ENCODE measurements around the gene CNPY1.
A peak's percentile ranks its signal among the peaks of the same experiment; 100 is the strongest.

Gene CNPY1

DNA sequence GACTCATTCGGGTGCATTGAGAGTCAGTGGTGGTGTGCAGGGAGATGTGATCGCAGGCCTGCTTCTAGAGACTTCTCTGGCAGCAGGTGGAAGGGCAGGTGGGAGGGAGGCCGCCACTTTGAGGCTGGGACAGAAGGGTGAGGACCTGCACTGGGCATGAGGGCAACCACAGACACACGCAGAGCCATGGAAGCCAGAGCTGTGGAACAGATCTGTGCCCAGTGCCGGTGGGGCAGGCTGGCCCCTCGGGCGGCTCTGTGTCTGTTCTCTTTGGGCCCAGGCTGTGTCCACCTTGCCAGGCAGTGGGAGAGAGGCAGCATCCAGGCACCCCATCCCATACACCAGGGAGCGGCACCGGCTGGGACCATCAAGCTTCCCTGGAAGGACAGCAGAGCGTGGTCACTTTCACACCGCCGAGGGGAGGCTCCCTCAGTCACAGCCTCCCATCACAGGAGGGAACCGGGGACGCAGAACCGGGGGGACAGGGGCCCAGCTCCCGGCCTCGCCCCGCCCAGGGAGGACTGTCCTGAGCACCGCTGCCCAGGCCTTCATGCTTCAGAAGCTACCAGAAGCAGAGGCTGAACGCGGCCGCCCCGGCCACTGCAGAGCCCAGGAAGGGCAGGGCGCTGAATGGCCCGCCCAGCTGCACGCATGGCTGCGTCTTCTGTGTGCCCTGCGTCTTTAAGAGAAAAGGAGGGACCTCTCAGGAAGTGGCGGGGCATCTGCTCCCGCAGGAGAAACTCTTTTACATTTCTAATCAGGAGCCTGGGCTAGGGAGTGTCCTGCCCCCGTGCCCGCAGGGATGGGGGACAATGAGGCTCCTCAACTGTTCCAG, 56.3 kb downstream of the CNPY1 start:
- DNase-seq (ENCODE audit: low spot score): peak; percentile 76

DNA sequence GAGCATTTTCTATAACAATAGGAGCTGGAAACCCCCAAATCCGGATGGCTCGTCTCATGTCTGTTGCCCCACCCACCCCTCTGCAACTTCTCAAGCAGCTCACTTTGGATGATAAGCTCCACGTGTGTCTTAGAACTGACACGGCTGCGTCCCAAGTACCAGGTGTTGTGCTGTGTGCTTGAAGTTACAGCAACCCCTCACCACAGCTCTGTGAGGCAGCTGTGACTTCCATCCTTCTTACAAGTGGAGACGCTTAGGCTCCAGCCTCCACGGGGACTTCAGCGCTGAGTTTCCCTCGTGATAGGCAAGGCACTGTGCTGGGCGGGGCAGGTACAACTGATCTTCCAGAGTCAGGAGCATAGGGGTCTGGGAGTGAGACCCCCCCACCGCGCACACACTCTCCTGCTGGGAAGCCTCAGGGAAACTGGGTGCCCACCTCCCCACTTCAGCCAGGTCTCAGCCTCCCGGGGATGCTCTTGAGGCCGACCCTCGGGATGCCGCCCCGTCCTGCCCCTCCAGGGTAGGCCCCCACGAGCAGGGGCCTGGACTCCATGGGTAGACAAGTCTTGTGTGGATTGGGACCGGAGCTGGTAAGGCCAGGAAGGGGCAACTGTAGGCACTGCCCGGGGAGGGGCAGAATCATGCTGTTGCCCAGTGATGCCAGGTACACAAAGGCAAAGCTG, 57.1 kb downstream of the CNPY1 start:
- DNase-seq (ENCODE audit: low spot score): no peak

GRCh38 chr7:155488483-155489127, 57.8 kb downstream of the CNPY1 start:
- no peak for DNase-seq (ENCODE audit: low spot score)

GRCh38 chr7:155487509-155488482, 58.6 kb downstream of the CNPY1 start:
- DNase-seq (ENCODE audit: low spot score): no peak

DNA sequence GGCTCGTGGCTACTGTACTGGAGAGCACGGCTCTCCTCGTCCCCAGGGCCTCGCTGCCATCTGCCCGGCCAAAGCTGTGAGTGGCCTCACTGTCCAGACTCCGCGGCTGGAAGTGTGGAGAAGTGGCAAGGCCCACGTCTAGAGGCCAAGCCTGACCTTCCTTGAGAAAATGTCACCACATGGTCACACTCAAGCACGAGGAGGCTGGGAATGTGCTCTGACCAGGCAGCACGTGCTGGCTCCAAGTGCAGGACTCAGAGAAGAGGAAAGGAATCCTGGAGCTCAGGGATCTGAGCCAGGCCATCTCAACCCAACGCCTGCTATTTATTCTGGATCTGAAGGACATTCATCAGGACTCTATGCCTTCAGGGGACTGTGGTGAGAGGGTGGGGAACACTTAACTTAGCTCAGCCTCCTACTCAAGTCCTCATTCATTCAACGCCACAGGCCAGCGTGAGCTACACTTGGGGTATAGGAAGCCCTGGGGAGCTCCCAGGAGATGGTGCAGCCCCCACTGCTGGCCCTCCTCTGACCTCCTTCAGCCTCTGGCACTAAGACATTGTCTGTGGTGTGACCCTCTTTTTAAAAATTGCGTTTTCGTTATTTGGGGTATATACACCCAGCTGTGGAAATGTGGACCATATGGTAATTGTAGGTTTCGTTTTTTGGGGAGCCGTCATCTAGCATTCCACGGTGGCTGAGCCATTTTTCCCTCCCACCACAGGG, 59.4 kb downstream of the CNPY1 start:
- DNase-seq (ENCODE audit: low spot score): no peak

DNA sequence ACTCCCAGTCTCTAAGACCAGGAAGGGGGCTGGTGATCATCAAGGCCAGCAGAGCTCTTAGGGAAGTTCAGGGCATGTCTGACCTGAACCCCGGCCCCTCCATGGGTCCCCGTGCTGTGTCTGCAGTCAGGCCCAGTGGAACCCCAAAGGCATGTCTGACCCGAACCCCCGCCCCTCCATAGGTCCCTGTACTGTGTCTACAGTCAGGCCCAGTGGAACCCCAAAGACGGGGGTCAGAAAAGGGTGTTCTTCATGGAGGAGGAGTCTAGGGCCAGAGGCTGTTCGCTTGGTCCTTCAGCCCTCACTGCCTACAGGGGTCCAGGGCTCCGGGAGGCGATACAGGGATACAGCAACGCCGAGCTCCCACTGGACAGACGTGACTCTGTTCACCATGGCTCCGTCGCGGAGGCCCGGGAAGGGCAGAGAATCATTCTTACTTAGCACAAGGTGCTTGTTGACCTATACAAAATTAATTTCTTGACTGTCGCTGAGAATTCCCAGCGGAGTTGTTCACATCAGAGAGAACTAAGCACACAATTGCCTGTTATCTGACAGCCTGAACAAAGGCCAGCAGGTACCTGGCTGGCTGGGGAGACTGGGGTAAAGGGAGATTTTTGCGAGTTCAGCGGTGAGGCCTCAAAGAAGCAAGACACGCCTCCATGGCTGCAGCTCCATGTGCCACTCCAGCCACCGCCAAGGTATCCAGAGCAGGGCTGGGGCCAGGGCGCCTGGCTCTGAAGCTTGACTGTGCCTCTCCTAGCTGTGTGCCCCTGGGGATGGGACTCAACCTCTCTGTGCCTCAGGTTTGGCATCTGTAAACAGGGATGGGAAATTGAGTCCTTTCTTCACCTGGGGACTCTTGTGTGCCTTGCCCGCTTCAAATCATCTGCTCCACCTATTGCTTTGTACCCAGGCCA, 61.6 kb downstream of the CNPY1 start:
- DNase-seq (ENCODE audit: low spot score): no peak

- DNase-seq (ENCODE audit: low spot score): peak; percentile 48
Observed at GRCh38 chr7:155483868-155484325, 62.5 kb downstream of the CNPY1 start.

GRCh38 chr7:155483245-155483644, 63.1 kb downstream of the CNPY1 start:
- DNase-seq (ENCODE audit: low spot score): peak; percentile 52

GRCh38 chr7:155482511-155483183, 63.7 kb downstream of the CNPY1 start:
- peak; percentile 49 for DNase-seq (ENCODE audit: low spot score)

GRCh38 chr7:155481764-155482163, 64.6 kb downstream of the CNPY1 start:
- no peak for DNase-seq (ENCODE audit: low spot score)

DNA sequence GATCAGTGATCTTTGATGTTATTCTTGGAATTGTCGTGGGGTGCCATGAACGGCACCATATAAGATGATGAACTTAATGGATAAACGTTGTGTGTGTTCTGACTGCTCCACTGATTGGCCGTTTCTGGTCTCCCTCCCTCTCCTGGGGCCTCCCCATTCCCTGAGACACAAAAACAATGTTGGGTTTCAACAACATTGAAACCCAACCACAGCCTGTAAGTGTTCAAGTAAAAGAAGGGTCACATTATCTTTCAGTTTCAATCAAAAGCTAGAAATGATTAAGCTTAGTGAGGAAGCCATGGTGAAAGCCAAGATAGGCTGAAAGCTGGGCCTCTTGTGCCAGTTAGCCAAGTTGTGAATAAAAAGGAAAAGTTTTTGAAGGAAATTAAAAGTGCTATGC, 68.9 kb downstream of the CNPY1 start:
- DNase-seq (ENCODE audit: low spot score): no peak

GRCh38 chr7:155471718-155472117, 74.6 kb downstream of the CNPY1 start:
- no peak for DNase-seq (ENCODE audit: low spot score)

GRCh38 chr7:155470686-155471638, 75.4 kb downstream of the CNPY1 start:
- DNase-seq (ENCODE audit: low spot score): peak; percentile 55

DNA sequence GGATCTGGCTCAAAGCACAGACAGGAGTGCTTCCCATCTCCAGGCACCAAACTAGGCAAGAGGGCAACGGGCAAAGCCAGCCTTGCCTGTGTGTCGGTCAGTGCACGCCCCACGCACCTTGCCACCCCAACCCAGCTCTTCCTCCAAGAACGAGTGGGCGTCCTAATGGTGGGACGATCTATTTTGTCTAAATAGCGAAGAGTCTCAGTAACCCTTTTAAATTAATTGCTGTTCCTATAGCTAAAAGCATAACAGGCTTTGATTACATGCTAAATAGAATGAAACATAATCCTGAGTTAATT, 76.2 kb downstream of the CNPY1 start:
- DNase-seq (ENCODE audit: low spot score): no peak

- DNase-seq (ENCODE audit: low spot score): peak; percentile 32
Observed at GRCh38 chr7:155469311-155470185, 76.8 kb downstream of the CNPY1 start.

DNA sequence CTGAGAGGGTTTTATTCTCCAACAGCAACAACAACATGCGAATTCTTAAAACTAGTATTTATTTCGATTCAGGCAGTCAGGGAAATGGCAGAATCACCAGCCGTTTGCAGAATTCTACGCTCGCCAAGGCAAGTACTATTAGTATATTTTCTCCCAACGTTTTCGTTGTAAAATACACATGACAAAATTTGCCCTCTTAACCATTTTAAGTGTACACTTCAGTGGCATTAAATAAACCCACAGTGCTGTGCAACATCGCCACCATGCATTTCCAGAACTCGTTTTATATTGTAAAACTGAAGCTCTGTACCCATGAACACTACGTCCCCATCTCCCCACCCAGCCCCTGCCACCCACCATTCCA, 77.6 kb downstream of the CNPY1 start:
- DNase-seq (ENCODE audit: low spot score): no peak
